ENCODE data around the gene CSTF3.

CSTF3 gene

DNA sequence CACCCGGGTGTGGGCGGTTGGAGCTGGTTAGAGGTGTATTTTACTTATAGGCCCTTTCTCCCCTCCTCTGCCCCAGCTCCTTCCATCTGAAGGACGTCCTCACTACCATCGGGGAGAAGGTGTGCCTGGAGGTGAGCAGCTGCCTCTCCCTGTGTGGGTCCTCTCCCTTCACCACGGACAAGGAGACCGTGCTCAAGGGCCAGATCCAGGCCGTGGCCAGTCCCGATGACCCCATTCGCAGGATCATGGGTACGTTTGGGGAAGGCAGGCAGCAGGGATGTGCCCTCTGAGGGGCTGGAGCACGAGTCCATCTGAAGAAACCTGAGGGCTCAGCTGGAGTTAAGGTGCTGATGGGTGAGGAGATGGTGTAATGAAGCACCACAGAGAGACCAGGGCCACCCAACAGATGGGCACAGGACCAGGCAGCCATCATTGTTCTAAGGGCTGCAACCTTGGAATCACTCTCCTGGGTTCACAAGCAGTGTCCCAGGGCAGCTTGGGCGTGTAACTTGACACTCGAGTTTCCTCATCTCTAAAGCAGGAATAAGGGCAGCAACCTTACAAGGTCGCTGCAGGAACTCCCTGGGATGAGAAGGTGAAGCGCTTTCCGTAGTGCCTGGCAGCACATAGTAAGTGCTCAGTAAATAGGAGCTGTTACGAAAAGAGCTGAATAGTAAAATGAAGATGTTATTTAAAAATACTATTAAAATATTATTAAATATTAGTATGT lies 92.5 kb downstream of the CSTF3 start:
- H3K9me3 ChIP-seq (ENCODE audit: control insufficient read depth, insufficient read depth, low read depth, low read length), result no peaks in the 10 kb centered on the region
- TF ChIP-seq ZNF350 (tag by site-specific recombination; IDR thresholded peaks at IDR 0.05) (no peak), ZNF121 (tag by site-specific recombination; IDR thresholded peaks at IDR 0.05) (no peak), ZIC2 (tag by site-specific recombination; IDR thresholded peaks at IDR 0.05) (no peak), ZNF202 (tag by site-specific recombination; IDR thresholded peaks at IDR 0.05; ENCODE audit: borderline replicate concordance) (no peak), ZNF366 (tag by site-specific recombination; conservative IDR thresholded peaks at IDR 0.05) (no peak), MYNN (tag by site-specific recombination; IDR thresholded peaks at IDR 0.05; ENCODE audit: borderline replicate concordance) (no peak), ZBTB26 (tag by site-specific recombination; optimal IDR thresholded peaks at IDR 0.05) (no peak), SP7 (tag by site-specific recombination; IDR thresholded peaks at IDR 0.05) (no peak), YY2 (tag by site-specific recombination; IDR thresholded peaks at IDR 0.05) (no peak), ZNF184 (tag by site-specific recombination; IDR thresholded peaks at IDR 0.05) (no peak), SP2 (tag by site-specific recombination; IDR thresholded peaks at IDR 0.05) (no peak), ZNF341 (tag by site-specific recombination; IDR thresholded peaks at IDR 0.05; ENCODE audit: low read depth) (no peak), ZNF19 (tag by site-specific recombination; IDR thresholded peaks at IDR 0.05; ENCODE audit: low read depth) (no peak), ZNF138 (tag by site-specific recombination; IDR thresholded peaks at IDR 0.05; ENCODE audit: borderline replicate concordance) (no peak)
- TF ChIP-seq, protein P1, sequence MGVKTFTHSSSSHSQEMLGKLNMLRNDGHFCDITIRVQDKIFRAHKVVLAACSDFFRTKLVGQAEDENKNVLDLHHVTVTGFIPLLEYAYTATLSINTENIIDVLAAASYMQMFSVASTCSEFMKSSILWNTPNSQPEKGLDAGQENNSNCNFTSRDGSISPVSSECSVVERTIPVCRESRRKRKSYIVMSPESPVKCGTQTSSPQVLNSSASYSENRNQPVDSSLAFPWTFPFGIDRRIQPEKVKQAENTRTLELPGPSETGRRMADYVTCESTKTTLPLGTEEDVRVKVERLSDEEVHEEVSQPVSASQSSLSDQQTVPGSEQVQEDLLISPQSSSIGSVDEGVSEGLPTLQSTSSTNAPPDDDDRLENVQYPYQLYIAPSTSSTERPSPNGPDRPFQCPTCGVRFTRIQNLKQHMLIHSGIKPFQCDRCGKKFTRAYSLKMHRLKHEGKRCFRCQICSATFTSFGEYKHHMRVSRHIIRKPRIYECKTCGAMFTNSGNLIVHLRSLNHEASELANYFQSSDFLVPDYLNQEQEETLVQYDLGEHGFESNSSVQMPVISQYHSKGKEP (tag by site-specific recombination; IDR thresholded peaks at IDR 0.05), result no peak
- TF ChIP-seq, protein P2, sequence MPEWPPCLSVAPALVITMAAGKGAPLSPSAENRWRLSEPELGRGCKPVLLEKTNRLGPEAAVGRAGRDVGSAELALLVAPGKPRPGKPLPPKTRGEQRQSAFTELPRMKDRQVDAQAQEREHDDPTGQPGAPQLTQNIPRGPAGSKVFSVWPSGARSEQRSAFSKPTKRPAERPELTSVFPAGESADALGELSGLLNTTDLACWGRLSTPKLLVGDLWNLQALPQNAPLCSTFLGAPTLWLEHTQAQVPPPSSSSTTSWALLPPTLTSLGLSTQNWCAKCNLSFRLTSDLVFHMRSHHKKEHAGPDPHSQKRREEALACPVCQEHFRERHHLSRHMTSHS (tag by site-specific recombination; IDR thresholded peaks at IDR 0.05), result no peak
- no peak overlapping the region for H3K4me3 ChIP-seq (ENCODE audit: low read depth, low read length)
- H3K27ac ChIP-seq (ENCODE audit: extremely low read depth, low read depth, low read length), result no peak overlapping the region
- ChIA-PET POLR2A (no interaction called here), CTCF (interaction anchor here (0.6 kb wide), 2 partner anchors 46 to 417 kb away, joined by 3 read pairs; no protein-coding TSS in a partner anchor)
- no peaks in the 10 kb centered on the region for H3K4me1 ChIP-seq (ENCODE audit: control insufficient read depth, insufficient read depth, low read length)
- peaks cover 3 to 78% of the 10 kb centered on the region in 2 experiments for H3K36me3 ChIP-seq (ENCODE audit: control insufficient read depth in 2 of 2, insufficient read depth in 1 of 2, low read length in 2 of 2)

- Histone ChIP-seq H3K36me3 (ENCODE audit: control insufficient read depth in 2 of 2, insufficient read depth in 1 of 2, low read length in 2 of 2) (peaks cover 3 to 78% of the 10 kb centered on the region in 2 experiments; a peak in 2 of 3 replicates), H3K27ac (ENCODE audit: extremely low read depth, low read depth, low read length) (no peak overlapping the region), H3K9me3 (ENCODE audit: control insufficient read depth, insufficient read depth, low read depth, low read length) (no peaks in the 10 kb centered on the region), H3K4me1 (ENCODE audit: control insufficient read depth, insufficient read depth, low read length) (no peaks in the 10 kb centered on the region), H3K4me3 (ENCODE audit: low read depth, low read length) (no peak overlapping the region)
- CTCF ChIA-PET, result interaction anchor here (0.6 to 1.6 kb wide), 4 partner anchors 10 to 321 kb away, joined by 3 to 4 read pairs (median 3); no protein-coding TSS in a partner anchor
- POLR2A ChIA-PET, result no interaction called here
- no peak for TF ChIP-seq ZNF621 (tag by site-specific recombination; IDR thresholded peaks at IDR 0.05)
- no peak for TF ChIP-seq ZNF544 (tag by site-specific recombination; IDR thresholded peaks at IDR 0.05)
- TF ChIP-seq ZNF571 (tag by site-specific recombination; IDR thresholded peaks at IDR 0.05), result no peak
- TF ChIP-seq ZNF426 (tag by site-specific recombination; IDR thresholded peaks at IDR 0.05), result no peak
- TF ChIP-seq KLF10 (tag by site-specific recombination; IDR thresholded peaks at IDR 0.05), result no peak
- TF ChIP-seq PRDM4 (tag by site-specific recombination; IDR thresholded peaks at IDR 0.05), result no peak
- TF ChIP-seq KLF9 (tag by site-specific recombination; IDR thresholded peaks at IDR 0.05; ENCODE audit: low read depth), result no peak
- no peak for TF ChIP-seq ZNF473 (tag by site-specific recombination; IDR thresholded peaks at IDR 0.05)
- TF ChIP-seq ZFP69B (tag by site-specific recombination; IDR thresholded peaks at IDR 0.05), result no peak
- TF ChIP-seq ZNF596 (tag by site-specific recombination; IDR thresholded peaks at IDR 0.05), result no peak
- TF ChIP-seq ZNF776 (tag by site-specific recombination; IDR thresholded peaks at IDR 0.05; ENCODE audit: borderline replicate concordance), result no peak
- TF ChIP-seq HOXD13 (CRISPR knock-in tag; IDR thresholded peaks at IDR 0.05; ENCODE audit: borderline replicate concordance), result no peak
- TF ChIP-seq ZNF837 (tag by site-specific recombination; IDR thresholded peaks at IDR 0.05), result no peak
These were observed 94.0 kb downstream of the CSTF3 start for GRCh38 chr11:33067294-33067693.
